IPS-15b (cell line): ENCODE data around the gene BMERB1.
"Not testable (repeated sequence)": the region's sequence is repeated elsewhere in the genome, so short reads cannot be mapped to it uniquely, and the experiment has no call there.

Experiments used
- H3K27me3 ChIP-seq: one replicate; pipeline ENCODE4 v1.6.1; 2013; ENCODE audit warnings: low read length; ENCODE audit not compliant: control insufficient read depth, insufficient read depth
- H3K36me3 ChIP-seq: one replicate; pipeline ENCODE4 v1.6.1; 2013; ENCODE audit warnings: low read length; ENCODE audit not compliant: control insufficient read depth, insufficient read depth
- H3K4me1 ChIP-seq: one replicate; pipeline ENCODE4 v1.6.1; 2013; ENCODE audit warnings: mild to moderate bottlenecking, low read length; ENCODE audit not compliant: control insufficient read depth, insufficient read depth
- H3K4me3 ChIP-seq: one replicate; pipeline ENCODE4 v1.5.1; 2013; ENCODE audit warnings: low read depth, low read length
- H3K9ac ChIP-seq: one replicate; pipeline ENCODE4 v1.6.1; 2013; ENCODE audit warnings: low read depth, mild to moderate bottlenecking, low read length
- H3K9me3 ChIP-seq: one replicate; pipeline ENCODE4 v1.6.1; 2013; ENCODE audit warnings: mild to moderate bottlenecking, low read length; ENCODE audit not compliant: control insufficient read depth, insufficient read depth

Gene BMERB1

DNA sequence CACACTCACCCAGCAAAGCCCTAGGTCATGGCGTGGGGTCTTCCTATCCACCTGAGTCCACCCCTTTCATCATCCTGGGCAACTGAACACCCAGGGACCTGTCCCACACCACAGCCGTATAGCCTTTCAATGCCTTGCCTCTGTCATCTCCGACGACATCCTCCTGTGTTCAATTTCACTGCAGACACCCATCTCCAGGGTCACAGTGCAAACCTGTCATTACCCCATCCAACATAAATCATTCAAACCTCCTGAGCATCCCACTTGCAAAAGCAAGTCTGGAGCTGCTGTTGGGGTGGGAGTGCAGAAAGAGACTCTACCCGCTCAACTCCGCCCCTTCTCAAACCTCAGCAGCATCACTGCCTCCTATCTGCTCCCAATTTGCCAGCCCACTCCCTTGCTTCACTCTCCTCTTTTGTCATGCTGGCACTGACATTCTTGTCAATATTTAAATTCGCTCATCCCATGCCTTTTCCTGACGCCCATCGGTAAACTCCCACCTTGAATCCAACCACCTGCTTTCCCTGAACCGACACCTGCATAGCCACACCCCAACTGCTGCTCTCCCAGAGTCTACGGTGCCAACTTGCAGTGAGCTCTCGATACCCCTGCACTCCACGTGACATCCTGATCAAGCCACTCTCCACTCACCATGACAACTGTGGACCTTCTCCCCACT lies 171.6 kb downstream of the BMERB1 start:
- Histone ChIP-seq H3K9ac (no peak overlapping the region), H3K36me3 (peaks cover 12% of the 10 kb centered on the region), H3K27me3 (no peaks in the 10 kb centered on the region), H3K4me1 (no peaks in the 10 kb centered on the region), H3K9me3 (no peaks in the 10 kb centered on the region), H3K4me3 (no peak overlapping the region)

GRCh38 chr16:15606518-15607220 lies 172.3 kb downstream of the BMERB1 start:
- Histone ChIP-seq H3K9me3 (no peaks in the 10 kb centered on the region), H3K4me1 (no peaks in the 10 kb centered on the region), H3K9ac (no peak overlapping the region), H3K36me3 (peaks cover 13% of the 10 kb centered on the region), H3K4me3 (no peak overlapping the region), H3K27me3 (no peaks in the 10 kb centered on the region)

DNA sequence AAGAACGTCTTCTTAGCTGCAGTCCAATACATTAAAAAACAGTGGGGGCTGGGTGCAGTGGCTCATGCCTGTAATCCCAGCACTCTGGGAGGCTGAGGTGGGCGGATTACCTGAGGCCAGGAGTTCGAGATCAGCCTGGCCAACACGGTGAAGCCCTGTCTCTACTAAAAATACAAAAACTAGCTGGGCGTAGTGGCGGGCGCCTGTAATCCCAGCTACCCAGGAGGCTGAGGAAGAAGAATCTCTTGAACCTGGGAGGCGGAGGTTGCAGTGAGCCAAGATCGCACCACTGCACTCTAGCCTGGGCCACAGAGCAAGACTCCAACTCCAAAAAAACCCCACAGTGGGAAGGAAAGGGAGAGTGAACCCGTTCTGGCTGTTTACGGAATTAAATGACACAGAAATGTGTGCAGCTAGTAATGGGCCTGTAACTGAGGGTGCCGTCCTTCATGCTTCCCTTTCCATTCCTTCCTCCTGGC lies 172.9 kb downstream of the BMERB1 start:
- H3K9me3 ChIP-seq, H3K9ac ChIP-seq, H3K4me1 ChIP-seq, H3K27me3 ChIP-seq, H3K4me3 ChIP-seq: not testable (repeated sequence)
- H3K36me3 ChIP-seq: peaks cover 19% of the 10 kb centered on the region

GRCh38 chr16:15607700-15608396 lies 173.5 kb downstream of the BMERB1 start:
- Histone ChIP-seq H3K27me3 (no peaks in the 10 kb centered on the region), H3K36me3 (peaks cover 24% of the 10 kb centered on the region), H3K9ac (no peak overlapping the region), H3K4me1 (no peaks in the 10 kb centered on the region), H3K9me3 (no peaks in the 10 kb centered on the region), H3K4me3 (no peak overlapping the region)

GRCh38 chr16:15608398-15609285 lies 174.3 kb downstream of the BMERB1 start:
- Histone ChIP-seq H3K36me3 (peaks cover 26% of the 10 kb centered on the region), H3K9ac (no peak overlapping the region), H3K27me3 (no peaks in the 10 kb centered on the region), H3K4me3 (no peak overlapping the region), H3K9me3 (no peaks in the 10 kb centered on the region), H3K4me1 (no peaks in the 10 kb centered on the region)

GRCh38 chr16:15609286-15609649 lies 174.9 kb downstream of the BMERB1 start:
- Histone ChIP-seq H3K36me3 (peaks cover 21% of the 10 kb centered on the region), H3K9ac (no peak overlapping the region), H3K4me1 (no peaks in the 10 kb centered on the region), H3K9me3 (no peaks in the 10 kb centered on the region), H3K4me3 (no peak overlapping the region), H3K27me3 (no peaks in the 10 kb centered on the region)

- H3K9ac ChIP-seq: no peak overlapping the region
- H3K27me3 ChIP-seq: no peaks in the 10 kb centered on the region
- no peaks in the 10 kb centered on the region for H3K9me3 ChIP-seq
- H3K4me3 ChIP-seq: no peak overlapping the region
- no peaks in the 10 kb centered on the region for H3K4me1 ChIP-seq
- peaks cover 23% of the 10 kb centered on the region for H3K36me3 ChIP-seq
Measured at GRCh38 chr16:15610369-15610871, 176.0 kb downstream of the BMERB1 start.

- H3K4me1 ChIP-seq: no peaks in the 10 kb centered on the region
- H3K9me3 ChIP-seq: no peaks in the 10 kb centered on the region
- no peak overlapping the region for H3K9ac ChIP-seq
- no peaks in the 10 kb centered on the region for H3K27me3 ChIP-seq
- H3K4me3 ChIP-seq: no peak overlapping the region
- H3K36me3 ChIP-seq: peaks cover 28% of the 10 kb centered on the region
Measured at GRCh38 chr16:15611610-15612009, 177.2 kb downstream of the BMERB1 start.

DNA sequence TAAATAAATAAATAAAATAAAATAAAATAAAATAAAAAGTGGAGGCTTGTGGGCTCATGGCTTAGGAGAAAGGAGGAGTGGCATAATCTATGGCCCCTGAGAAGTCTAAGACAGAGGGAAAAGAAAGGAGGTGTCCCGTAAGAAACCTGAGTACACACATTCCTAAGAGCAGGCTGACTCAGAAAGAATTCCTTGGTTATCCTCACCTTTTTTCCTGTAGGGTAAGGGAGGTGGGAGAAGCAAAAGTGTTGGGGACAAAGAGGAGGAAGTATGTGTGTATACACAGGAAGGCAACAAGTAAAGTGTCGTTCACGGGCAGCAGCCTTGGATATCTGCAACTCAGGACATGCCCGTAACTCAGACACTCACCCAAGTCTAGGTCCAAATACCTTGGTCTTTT lies 179.3 kb downstream of the BMERB1 start:
- Histone ChIP-seq H3K9ac (no peak overlapping the region), H3K36me3 (peaks cover 32% of the 10 kb centered on the region), H3K4me3 (no peak overlapping the region), H3K27me3 (no peaks in the 10 kb centered on the region), H3K4me1 (no peaks in the 10 kb centered on the region), H3K9me3 (no peaks in the 10 kb centered on the region)

GRCh38 chr16:15616012-15616411 lies 181.6 kb downstream of the BMERB1 start:
- no peak overlapping the region for H3K9ac ChIP-seq
- peaks cover 32% of the 10 kb centered on the region for H3K36me3 ChIP-seq
- H3K9me3 ChIP-seq: no peaks in the 10 kb centered on the region
- H3K4me3 ChIP-seq: no peak overlapping the region
- no peaks in the 10 kb centered on the region for H3K4me1 ChIP-seq
- no peaks in the 10 kb centered on the region for H3K27me3 ChIP-seq

DNA sequence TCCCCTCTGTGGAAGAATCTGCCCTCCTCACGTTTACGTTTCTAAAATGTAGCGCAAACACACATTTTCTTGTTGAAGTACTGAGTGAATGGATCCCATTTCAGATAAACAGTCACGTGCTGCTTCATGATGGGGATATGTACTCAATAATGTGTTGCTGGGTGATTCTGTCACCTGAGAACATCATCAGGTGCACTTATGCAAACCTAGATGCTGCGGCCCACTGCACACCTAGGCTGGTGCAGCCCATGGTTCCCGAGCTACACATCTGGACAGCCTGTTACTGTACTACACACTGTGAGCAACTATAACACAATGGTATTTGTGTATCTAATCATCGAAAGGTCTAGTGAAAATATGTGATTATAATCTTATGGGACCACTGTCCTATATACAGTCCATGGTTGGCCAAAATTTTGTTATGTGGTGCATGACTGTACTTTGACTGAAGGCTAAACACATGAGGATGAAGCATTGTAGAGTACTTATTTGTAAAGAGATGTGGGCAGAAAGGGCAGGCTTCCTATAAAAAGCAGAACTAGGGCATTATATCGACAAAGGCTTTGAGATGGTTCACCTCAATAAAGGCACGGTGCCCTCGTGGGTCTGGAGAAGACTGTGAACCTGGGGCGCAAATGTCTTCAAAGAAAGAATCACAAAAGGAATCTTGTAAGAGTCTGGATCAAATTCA lies 182.2 kb downstream of the BMERB1 start:
- no peaks in the 10 kb centered on the region for H3K9me3 ChIP-seq
- no peak overlapping the region for H3K9ac ChIP-seq
- H3K4me1 ChIP-seq: no peaks in the 10 kb centered on the region
- peaks cover 30% of the 10 kb centered on the region for H3K36me3 ChIP-seq
- no peaks in the 10 kb centered on the region for H3K27me3 ChIP-seq
- H3K4me3 ChIP-seq: no peak overlapping the region
